Panc1 (cell line): ENCODE results near the gene TMEM233.

ENCODE experiments used
- TF ChIP-seq, protein P1 (sequence below), 2 experiments: IDR thresholded peaks; 2 replicates each; pipeline ENCODE4 v1.6.1; 2011 to 2012; ENCODE audit warnings: low read depth in 2 of 2, control low read depth in 1 of 2, low read length in 1 of 2, mild to moderate bottlenecking in 1 of 2, moderate library complexity in 1 of 2; ENCODE audit not compliant: insufficient read depth in 1 of 2
- TF ChIP-seq, protein P2 (sequence below): fragments of 450-650 bp; IDR thresholded peaks from 2 replicates; pipeline ENCODE4 v1.5.1; 2017; ENCODE audit warnings: mild to moderate bottlenecking

DNA sequence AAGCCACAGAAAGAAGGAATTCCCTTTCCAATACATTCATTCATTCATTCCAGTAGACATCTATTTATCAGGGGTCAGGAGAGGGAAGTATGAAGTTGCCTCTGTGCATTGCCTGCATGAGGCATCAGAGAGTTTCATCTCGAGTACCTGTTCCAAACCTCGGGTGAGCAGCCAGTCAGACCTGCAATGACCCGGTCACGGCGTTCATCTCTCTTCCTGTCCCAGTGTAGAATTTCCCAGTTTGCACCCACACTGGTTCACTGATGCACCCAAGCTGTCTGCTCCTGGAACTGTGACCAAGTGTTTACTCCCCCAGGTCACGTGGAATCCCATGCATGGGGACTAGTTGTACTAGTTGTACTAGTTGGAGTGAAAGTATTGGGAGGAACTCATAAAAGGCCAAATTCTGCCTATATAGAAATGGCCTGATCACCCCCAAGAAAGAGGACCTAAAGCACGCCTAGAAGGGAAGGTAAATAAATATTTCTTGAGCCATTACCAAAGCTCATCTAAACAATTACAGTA, 52.0 kb downstream of the TMEM233 start:
- TF ChIP-seq, protein P1, sequence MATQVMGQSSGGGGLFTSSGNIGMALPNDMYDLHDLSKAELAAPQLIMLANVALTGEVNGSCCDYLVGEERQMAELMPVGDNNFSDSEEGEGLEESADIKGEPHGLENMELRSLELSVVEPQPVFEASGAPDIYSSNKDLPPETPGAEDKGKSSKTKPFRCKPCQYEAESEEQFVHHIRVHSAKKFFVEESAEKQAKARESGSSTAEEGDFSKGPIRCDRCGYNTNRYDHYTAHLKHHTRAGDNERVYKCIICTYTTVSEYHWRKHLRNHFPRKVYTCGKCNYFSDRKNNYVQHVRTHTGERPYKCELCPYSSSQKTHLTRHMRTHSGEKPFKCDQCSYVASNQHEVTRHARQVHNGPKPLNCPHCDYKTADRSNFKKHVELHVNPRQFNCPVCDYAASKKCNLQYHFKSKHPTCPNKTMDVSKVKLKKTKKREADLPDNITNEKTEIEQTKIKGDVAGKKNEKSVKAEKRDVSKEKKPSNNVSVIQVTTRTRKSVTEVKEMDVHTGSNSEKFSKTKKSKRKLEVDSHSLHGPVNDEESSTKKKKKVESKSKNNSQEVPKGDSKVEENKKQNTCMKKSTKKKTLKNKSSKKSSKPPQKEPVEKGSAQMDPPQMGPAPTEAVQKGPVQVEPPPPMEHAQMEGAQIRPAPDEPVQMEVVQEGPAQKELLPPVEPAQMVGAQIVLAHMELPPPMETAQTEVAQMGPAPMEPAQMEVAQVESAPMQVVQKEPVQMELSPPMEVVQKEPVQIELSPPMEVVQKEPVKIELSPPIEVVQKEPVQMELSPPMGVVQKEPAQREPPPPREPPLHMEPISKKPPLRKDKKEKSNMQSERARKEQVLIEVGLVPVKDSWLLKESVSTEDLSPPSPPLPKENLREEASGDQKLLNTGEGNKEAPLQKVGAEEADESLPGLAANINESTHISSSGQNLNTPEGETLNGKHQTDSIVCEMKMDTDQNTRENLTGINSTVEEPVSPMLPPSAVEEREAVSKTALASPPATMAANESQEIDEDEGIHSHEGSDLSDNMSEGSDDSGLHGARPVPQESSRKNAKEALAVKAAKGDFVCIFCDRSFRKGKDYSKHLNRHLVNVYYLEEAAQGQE (IDR thresholded peaks at IDR 0.05; ENCODE audit: insufficient read depth in 1 of 2, low read depth in 2 of 2, low read length in 1 of 2) = no peak
- TF ChIP-seq, protein P2, sequence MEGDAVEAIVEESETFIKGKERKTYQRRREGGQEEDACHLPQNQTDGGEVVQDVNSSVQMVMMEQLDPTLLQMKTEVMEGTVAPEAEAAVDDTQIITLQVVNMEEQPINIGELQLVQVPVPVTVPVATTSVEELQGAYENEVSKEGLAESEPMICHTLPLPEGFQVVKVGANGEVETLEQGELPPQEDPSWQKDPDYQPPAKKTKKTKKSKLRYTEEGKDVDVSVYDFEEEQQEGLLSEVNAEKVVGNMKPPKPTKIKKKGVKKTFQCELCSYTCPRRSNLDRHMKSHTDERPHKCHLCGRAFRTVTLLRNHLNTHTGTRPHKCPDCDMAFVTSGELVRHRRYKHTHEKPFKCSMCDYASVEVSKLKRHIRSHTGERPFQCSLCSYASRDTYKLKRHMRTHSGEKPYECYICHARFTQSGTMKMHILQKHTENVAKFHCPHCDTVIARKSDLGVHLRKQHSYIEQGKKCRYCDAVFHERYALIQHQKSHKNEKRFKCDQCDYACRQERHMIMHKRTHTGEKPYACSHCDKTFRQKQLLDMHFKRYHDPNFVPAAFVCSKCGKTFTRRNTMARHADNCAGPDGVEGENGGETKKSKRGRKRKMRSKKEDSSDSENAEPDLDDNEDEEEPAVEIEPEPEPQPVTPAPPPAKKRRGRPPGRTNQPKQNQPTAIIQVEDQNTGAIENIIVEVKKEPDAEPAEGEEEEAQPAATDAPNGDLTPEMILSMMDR = no peak
